SHP77 treated with DMSO at 0.1 percent for 48 hours (cell line): ENCODE data around the gene CDKN1A.
A peak's percentile ranks its signal among the peaks of the same experiment; 100 is the strongest.
"Not testable (repeated sequence)": the region's sequence is repeated elsewhere in the genome, so short reads cannot be mapped to it uniquely, and the experiment has no call there.

ENCODE experiments used
- DNase-seq: peaks from one replicate; lab custom pipeline; 2025; lab: John Stamatoyannopoulos, UW

CDKN1A gene

DNA sequence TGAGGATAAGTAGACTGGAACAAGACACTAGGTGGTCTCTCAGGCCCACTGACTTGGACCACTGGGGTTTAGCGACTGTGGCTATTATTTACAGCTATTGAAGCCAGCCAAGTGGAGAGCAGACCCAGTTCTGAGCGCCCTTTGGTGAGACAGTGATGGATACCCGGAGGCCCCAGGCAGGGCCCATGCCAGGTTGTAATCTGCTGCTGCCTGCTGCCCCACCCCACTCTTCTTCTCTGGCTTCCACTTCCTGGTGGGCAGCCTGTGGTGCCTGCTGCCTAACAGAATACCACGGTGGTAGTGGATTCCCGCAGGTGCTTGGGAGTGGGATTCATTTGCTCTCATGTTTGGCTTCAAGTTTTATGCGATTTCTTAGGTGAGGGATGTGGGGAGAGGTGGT, 19.7 kb downstream of the CDKN1A start:
- DNase-seq: no peak

DNA sequence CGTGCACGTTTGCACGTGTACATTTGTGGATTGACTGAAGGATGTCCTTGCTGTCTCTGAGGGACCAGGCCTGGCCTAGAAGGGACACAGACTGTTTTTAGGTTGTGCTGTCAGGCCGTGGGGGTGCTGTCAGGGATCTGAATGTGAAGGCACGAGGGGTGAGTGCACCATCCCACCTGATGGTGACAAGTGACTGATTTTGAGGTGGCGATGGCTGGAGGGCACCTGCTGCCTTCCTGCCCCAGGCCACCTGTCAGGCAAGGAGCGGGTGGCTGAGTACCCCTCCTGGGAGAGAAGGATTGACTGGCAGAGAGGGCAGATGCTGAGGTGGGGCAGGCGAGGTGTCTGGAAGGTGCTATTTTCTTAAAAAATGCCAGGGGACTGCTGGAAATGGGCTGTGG, 20.4 kb downstream of the CDKN1A start:
- no peak for DNase-seq

DNA sequence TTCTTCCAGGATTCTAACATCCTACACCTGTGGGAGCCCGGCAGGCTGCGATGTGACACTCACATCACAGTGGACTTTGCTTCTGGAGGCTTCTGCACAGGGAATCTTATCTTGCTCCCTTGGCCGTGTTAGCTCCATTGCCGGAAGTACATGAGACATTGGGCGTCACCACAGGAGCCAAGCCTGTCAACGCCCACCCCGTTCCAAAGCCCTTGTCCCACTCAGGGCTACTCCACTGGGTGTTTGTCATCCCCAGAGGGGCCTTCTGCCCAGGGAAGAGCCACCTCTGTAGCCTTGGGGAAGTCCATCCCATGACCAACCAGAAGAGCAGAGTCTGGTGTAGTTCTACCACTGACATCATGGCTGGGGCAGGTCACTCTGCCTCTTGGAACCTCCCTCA, 20.8 kb downstream of the CDKN1A start:
- DNase-seq: no peak

DNA sequence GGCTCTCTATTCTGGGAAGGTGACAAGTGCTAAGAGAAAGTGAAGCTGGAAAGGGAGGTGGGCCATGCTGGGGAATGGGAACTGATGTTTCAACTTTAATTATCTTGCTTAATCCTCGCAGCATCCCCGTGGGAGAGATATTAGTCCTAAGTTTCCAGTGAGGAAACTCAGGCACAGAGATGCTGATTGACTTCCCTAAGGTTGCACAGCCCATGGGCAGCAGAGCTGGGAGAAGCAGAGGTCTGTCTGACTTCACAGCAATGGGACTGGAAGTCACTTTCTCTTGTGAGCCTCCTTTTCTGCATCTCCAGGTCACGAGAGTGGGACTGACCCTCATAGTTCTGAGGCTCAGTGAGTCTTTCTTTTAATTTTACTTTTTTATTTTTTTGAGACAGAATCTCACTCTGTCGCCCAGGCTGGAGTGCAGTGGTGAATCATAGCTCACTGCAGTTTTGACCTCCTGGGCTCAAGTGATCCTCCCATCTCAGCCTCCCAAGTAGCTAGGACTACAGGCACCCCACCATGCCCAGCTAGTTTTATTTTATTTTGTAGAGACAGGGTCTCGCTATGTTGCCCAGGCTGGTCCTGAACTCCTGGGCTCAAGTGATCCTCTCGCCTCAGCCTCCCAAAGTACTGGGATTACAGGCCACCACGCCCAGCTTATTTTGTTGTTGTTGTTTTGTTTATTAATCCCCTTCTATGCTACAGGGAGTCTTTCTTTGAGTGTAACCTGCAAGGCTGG, 21.7 kb downstream of the CDKN1A start:
- no peak for DNase-seq

DNA sequence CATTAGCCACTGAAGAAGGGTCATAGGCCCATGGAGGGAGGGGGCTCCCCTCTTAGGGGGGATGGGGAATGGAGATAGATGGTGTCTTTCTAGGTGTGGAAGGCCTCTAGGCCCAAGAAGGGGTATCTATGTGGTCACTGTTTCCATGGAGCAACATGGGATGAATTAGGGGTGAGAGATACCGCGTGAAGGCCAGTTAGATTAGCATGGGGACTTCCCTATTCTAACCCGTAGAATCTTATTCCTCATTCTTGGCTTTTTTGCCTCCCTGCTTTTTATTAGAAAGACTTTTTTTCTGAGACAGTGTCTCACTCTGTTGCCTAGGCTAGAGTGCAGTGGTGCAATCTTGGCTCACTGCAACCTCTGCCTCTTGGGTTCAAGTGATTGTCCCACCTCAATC, 22.3 kb downstream of the CDKN1A start:
- DNase-seq: no peak

DNA sequence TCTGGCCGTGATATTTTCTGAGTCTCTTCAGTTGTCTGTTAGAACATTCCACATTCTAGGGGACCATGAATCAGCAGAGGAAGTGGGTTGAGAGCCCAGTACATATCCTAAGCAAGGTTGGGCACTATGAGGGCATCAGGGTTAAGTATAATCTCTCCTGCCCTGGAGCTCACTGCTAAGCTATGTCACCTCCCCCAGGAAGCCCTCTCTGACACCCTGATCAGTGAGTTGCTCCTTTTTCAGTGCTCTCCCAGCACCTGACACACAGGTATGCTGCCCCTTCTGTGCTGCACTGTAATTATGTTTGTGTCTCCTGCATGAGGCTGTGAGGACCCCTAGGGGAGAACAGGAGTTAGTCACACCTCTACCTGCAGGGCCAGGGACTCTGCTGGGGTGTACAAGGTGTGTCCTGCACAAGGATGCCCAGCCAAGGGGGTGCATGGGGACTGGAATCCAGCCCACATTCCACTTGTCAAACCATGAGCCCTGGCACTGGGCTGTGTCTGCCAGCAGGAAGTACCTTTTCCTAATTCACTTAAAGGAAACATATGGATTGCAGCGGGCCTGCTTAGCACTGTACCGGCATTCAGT, 23.0 kb downstream of the CDKN1A start:
- DNase-seq: no peak

DNA sequence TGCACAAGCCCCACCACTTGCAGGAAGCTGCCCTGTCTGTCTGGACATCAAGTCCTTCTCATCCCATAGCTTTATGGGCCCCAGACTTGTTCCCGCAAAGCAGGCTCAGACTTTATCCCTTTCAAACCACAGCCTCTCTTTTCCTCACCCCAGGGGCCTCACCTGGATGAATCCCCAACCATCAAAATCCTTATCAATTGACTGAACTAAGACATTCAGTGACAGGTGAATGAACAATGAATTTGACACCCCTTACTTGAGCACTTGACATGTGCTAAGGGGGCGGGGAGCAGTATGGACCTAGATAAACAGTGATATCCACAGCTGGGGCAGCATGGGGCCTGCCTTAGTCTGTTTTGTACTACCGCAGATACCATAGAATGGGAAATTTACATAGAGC, 24.1 kb downstream of the CDKN1A start:
- no peak for DNase-seq

DNA sequence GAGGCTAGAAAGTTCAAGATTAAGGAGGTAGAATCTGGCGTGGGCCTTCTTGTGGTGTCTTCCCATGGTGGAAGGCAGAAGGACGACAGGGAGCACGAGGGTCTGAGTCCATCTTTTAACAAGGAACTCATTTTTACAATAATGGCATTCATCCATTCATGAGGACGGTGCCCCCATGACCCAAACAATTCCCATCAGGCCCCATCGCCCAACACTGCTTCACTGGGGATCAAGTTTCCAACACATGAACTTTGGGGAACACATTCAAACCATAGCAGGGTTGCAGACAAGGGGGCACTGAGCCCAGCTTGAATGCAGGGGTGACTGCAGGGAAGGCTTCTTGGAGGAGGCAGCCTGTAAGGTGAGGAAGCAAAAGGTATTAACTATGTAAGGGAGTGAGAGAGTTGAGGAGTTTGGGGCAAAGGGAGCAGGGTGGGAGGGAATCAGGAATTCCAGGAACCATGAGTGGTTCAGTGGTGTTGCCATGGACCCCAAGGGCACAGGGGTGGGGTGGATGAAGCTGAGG, 24.6 kb downstream of the CDKN1A start:
- DNase-seq: no peak

DNA sequence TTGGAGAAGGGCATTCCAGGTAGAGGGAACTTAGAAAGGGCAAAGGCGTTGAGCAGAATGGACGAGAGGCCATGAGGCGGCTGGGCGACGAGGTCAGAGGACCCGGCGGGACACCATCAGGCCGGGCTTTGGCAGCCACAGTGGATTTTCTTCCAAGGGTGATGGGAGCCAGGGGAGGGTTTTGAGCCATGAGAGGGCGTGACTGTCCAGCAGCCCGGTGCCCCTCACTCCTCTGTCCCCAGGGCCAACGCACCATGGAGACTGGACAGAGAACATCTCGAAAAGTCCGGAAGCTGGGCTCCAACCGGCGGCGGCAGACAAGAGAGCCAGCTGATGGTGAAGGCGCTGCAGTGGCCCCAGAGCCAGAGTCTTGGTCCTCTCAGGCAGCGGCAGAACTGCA, 25.5 kb downstream of the CDKN1A start:
- DNase-seq: no peak

DNA sequence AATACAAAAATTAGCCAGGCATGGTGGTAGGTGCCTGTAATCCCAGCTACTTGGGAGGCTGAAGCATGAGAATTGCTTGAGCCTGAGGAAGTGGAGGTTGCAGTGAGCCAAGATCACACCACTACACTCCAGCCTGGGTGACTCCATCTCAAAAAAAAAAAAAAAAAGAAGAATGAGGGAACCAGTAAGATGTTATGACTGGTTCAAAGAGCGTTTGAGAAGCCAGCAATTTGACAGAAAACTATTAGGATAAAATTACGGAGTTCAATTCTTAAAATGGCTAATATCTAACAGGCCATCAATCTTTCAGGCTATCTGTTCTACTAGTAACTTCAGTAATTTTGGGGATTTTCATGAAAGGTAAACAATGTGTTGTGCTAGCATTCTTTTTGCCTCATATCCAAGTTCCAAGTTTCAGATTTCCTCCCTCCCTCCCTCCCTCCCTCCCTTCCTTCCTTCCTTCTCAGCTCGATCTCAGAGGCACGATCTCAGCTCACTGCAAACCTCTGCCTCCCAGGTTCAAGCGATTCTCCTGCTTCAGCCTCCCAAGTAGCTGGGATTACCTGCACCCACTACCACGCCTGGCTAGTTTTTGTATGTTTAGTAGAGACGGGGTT, 26.6 kb downstream of the CDKN1A start:
- DNase-seq: not testable (repeated sequence)

DNA sequence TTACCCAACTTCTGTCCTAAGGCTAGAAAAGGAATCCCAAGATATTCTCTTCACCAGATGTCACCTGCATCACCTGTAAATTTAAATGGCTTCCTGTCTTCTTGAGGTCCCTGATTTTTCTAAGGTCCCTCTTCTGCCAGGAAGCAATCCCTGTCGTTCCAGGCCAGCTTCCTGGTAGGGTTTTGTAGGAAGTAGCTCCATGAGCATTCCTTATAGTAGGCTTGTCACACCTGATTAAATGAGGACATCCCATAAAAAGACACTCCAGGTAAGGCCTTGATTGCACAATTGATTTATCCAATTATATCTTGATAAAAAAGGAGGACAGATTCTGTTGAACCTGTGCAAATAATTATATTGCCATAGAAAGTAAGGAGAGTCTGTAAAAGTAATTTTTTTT, 27.8 kb downstream of the CDKN1A start:
- no peak for DNase-seq

DNA sequence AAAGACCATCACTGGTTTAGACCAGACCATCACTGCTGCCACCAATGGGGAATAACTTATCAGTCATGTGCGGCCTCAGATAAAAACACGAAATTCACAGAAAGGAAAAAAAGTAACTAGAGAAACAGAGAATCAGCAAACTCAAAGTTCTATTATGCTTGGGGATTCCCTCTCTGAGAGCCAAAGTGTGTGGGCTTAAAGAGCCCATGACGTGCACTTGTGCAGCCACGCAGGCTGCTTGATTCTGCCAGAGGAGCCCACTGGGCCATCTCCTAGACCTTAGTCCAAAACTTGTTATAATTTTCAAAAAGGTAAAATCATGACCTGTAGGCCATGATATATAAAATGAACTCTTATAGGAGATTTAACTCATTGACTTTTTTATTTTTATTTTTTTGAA, 34.3 kb downstream of the CDKN1A start:
- no peak for DNase-seq

DNA sequence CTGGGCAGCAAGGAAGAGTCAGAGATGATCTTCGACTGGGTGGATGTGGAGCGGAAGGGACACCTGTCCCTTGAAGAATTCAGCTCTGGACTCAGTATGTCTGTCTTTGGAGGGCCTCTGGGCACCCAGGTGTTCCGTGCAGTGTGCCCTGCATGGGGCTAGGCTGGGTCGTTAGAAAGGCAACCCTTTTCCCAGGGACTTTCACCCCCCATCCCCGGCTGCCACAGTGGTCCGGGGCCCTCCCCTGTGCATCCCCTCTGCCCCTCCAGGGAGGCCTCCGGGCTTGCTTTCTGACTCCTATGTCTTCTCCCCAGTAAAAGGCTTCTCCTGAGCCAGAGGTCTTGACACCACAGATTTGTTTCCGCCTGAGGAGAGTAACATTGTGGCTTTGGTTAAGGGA, 35.3 kb downstream of the CDKN1A start:
- DNase-seq: no peak

DNA sequence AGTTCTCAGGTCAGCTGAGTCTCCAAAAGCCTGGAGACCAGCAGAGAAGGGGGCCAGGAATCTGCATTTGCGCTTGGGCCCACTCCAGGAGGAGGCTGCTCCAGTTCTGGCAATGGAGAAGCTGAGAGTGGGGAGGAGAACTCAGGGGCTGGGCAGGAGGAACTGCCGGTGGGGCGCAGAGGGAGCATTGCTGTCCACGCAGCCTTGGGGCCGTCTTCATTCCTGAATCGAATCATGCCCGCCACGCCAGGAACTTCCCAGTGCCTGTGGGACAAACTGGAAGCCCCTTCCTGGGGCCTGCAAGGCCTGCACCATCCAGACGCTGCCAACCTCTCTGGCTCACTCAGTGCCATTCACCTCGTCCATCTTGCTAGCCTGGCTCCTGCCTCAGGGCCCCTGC, 36.0 kb downstream of the CDKN1A start:
- DNase-seq: no peak

DNA sequence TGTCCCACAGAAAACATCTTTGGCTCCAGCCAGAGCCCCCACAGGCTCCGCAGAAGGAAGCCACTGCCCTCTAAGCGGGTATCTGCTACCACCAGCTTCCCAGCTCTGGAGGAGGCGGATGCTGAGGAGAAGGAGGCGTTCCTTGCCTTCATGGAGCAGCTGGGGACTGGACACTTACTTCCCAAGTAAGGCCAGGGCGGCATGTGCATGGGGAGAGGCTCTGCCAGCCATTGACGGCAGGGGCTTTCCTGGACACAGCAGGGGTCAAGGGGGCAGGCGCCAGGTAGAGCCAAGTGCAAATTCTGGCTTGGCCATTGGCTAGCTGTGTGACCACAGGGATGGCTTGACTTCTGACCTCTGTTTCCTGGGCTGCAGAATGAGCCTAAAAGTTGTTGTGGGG, 37.0 kb downstream of the CDKN1A start:
- DNase-seq: no peak

DNA sequence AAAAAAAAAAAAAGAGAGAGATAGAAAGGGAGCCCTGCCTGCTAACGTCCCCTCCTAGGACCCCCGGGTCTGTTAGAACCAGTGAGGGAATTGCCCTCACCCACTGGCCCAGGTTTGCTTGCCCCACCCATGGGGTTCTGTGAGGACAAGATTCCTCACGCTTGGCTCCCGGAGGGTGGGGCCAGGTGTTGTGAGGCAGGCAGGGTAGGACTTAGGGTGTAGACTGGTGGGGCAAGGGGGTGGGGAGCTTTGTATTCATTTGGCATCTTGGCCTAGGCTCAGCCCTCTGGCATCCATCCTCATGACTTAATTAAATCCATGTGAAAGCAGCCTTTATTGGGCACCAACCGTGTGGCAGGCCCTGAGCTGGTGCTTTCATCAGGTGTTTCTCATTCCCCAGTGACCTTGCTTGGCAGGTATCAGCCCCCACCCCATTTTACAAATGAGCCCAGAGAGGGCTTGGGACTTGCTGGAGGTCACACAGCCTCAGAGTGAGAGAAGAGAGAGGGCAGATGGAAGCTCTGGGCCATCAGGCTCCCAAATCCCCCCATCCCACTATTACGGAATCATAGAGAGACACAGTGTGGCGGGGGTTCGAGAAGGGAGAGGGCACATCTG, 38.1 kb downstream of the CDKN1A start:
- no peak for DNase-seq

DNA sequence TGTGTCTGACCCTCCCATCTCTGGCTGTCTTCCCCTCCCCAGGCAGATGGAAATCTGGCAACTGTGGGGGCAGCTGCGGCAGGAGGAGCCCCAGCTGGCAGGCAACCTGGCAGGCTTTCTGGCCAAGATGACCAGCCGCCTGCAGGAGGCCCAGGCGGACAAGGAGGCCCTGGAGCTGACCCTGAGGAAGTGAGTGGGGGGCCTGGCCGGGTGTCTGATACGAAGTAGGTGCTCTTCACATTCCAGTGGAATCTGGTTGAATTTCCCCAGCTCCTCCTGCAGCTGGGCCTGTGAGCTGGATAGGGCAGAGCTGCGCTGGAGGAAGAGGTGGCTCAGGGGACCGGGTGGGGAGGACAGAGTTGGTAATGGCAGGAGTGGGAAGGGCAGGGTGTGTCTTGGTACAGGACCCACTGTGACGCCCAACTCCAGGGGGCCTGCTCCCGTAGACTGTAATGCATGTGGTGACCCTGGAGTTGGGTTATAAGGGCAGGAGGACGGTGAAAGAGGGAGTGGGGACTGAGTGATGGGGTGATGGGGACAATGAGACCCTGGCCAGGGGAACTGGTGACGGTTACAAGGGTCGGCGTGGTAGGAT, 38.8 kb downstream of the CDKN1A start:
- no peak for DNase-seq

DNA sequence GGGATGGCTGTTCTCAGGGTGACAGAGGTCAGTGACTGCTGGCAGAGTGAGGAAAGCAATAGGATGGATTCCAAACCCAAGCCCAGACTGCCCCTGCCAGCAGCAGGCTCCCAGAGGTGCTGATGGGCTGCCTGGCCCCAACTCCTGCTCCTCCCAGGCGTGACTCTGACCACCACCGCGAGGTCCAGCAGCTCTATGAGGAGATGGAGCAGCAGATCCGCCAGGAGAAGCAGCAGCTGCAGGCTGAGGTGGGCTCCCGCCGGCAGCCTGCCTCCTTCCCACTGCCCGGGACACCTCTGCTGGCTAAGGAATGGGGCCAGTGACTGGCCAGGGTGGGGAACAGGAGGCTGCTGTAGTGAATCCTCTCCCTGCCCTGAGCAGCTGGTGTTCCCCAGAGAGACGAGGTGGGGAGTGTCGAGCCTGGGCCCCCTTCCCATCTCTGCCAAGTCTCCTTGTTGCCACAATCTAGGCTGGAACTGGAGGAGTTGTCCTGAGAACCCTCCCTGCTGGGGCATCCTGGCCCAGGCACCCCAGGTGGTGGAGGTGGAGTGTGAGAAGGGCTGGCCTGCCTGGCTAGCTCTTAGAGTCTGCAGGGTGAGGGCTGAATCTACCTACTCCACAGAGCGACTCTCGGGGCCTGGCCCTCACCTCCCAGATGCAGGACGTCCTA, 39.5 kb downstream of the CDKN1A start:
- DNase-seq: no peak

DNA sequence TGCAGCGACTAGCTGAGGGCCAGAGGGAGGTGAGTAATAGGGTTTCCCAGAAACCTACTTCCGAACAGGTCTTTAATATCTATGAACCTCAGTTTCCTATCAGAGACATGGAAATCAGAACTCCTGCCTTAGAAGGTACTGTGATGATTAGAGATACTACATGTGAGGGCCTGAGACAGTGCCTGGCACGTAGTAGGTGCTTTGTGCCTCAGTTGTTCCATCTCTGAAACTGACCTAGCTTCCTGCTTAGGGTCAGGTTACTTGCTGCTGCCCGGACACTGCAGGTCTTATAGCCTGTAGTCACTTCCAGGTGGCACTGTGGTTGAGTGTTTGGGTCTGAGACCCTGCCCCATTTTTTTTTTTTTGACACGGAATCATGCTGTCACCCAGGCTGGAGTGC, 40.0 kb downstream of the CDKN1A start:
- no peak for DNase-seq

DNA sequence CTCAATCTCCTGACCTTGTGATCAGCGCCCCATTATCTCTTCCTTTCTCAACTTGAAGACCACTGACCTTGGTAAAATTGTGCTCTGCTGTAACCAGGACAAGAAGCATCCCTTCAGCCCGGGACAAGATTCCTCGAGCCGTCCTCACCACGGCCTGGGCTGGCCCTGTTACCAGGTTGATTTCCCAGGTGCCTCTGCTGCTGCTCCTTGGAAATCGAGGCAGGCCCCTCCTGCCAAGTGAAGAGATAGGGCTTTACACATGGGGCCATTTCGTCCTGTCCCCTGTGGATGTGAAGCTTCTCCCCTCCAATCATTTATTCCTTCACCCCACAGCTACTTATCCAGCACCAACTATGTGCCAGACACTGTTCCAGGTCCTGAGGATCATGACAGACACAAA, 40.6 kb downstream of the CDKN1A start:
- DNase-seq: no peak

DNA sequence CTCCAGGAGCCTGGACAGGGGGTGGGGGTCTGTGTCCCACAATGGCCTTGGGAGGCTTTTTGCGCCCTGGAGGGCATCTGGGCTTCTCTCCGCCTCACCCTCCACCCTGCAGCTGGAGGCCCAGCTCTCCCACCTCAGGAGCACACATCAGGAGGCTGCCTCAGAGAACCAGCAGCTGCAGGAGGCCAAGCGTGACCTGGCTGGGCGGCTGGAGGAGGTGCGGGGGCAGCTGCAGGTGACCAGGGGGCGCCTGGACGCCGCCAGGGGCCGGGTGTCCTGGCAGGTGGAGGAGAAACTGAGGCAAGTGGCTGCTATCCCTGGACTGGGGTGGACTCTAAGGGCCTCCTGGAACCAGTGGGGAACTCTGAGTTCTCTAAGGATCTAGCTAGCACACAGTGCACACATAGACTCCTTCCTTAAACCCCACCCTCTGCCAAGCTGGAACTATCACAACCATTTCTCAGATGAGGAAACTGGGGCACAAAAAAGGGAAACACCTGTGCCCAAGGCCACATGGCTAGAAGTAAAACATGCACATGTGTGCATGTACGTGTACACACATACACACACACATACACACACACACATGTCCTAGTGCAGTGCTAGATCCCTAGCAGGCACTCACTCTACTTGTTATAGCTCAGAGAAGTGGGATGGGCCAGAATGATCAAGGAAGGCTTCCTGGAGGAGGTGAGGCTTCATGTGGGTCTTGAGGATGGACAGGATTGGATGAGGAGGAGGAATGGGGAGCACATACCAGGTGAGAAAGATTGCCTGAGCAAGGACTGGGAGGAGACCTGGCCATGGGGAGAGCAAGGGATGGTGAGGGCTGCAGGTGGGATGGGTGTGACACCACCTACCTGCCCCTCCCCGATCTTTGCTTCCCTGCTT, 42.0 kb downstream of the CDKN1A start:
- DNase-seq: peak; percentile 34
